Naive B cell (primary cell): ENCODE data around the gene SH3GL3. TPM values are rescaled to one million over a fixed set of nuclear protein-coding genes. Genes with fewer than 3 reads are reported as not detected.
A peak's percentile ranks its signal among the peaks of the same experiment; 100 is the strongest.

Source experiments
- ATAC-seq, 2 donors: fragments of 150-1000 bp; cut with Tn5 transposase; 2 replicates each; pipeline ENCODE4 v1.10.0; 2021; ENCODE audit warnings: low read depth in 2 of 2, mild to moderate bottlenecking in 2 of 2, moderate library complexity in 2 of 2
- DNase-seq: peaks from one replicate; pipeline ENCODE4 v3.0.0; 2022
- H3K27ac Mint-ChIP-seq, 6 donors: one replicate each; pipeline ENCODE4 v1.8.0; 2020 to 2022; ENCODE audit warnings: mild to moderate bottlenecking in 6 of 6, mixed read lengths in 6 of 6, moderate library complexity in 5 of 6, inconsistent platforms in 2 of 6
- H3K27me3 Mint-ChIP-seq, 3 donors: one replicate each; pipeline ENCODE4 v1.8.0; 2021 to 2022; ENCODE audit warnings: mixed read lengths in 3 of 3, mild to moderate bottlenecking in 1 of 3
- H3K36me3 Mint-ChIP-seq, 2 donors: one replicate each; pipeline ENCODE4 v1.8.0; 2020 to 2022; ENCODE audit warnings: mixed read lengths in 2 of 2, inconsistent platforms in 1 of 2, mild to moderate bottlenecking in 1 of 2
- H3K4me1 Mint-ChIP-seq, 3 donors: one replicate each; pipeline ENCODE4 v1.8.0; 2020 to 2022; ENCODE audit warnings: mixed read lengths in 3 of 3, inconsistent platforms in 1 of 3, mild to moderate bottlenecking in 1 of 3, moderate library complexity in 1 of 3
- H3K4me3 Mint-ChIP-seq, 8 donors: one replicate each; pipeline ENCODE4 v1.8.0; 2020 to 2022; ENCODE audit warnings: mild to moderate bottlenecking in 8 of 8, mixed read lengths in 8 of 8, moderate library complexity in 8 of 8, inconsistent platforms in 2 of 8
- H3K9me3 Mint-ChIP-seq, 7 donors: one replicate each; pipeline ENCODE4 v1.8.0; 2020 to 2022; ENCODE audit warnings: mixed read lengths in 7 of 7, mild to moderate bottlenecking in 5 of 7, inconsistent platforms in 2 of 7, moderate library complexity in 1 of 7
- polyA plus RNA-seq, 6 donors: library from polyadenylated mRNA; unstranded; fragments of 300-500 nt; fragmentation: Illumina TruSeq; gene quantifications; one replicate each; pipeline ENCODE4 v1.2.3, GENCODE V29; 2021; ENCODE audit warnings: low read depth in 6 of 6

SH3GL3 gene
- polyA plus RNA-seq, 6 donors from 2014 or later = not detected

DNA sequence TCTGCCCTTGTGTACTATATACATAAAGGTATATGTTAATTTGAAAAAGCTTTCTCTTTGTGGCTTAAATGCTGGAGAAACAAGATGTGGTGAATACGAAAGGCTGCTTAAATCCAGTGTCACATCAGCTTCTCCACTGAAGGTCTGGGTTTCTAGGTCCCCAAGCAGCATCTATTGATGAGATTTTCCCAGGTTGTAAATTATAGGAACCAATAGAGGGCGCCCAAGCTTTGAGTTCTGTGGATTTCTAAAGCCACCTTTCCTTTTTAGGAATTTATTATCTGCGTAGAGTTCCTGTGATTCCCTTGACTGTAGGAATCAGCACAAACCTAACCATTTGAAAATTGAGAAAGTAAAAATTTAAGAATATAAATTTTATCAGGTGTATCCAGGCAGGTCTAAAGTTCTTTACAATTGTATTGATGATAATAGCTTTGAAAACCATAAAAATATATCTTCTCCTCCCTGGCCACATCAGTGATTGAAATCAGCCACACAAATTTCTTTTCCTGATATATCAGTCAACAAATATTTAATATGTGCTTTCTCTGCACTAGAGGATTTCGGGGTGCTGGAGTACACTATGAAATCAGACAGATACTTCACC is 118.5 kb downstream of the SH3GL3 start:
- no peaks in the 10 kb centered on the region for H3K36me3 Mint-ChIP-seq
- H3K27me3 Mint-ChIP-seq = peaks cover 0 to 9% (median 0%) of the 10 kb centered on the region in 3 donors
- H3K9me3 Mint-ChIP-seq = no peaks in the 10 kb centered on the region
- H3K4me1 Mint-ChIP-seq = no peaks in the 10 kb centered on the region
- DNase-seq (no peak), ATAC-seq (no peak)
- no peak overlapping the region for H3K4me3 Mint-ChIP-seq
- no peak overlapping the region for H3K27ac Mint-ChIP-seq

DNA sequence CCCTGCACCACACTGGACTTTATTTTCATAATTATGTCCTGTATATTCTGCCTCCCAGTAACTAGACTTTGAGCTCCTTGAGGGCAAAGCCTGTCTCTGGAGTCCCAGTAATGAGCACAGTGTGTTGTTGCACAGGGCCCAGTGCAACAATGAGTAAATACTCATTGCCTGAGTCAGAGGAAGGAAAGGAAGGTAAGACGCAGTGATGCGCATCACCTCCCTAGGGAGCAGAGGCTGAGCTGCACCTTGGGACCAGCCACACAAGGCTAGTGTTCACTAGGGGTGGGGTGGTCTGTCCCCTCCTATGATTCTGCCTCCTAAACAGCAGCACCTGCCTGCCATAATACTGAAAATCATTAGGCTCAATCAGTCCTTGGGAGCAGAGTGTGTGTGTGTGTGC is 120.2 kb downstream of the SH3GL3 start:
- Mint-ChIP-seq H3K9me3 (no peaks in the 10 kb centered on the region), H3K4me1 (no peaks in the 10 kb centered on the region), H3K27me3 (peaks cover 0 to 15% (median 0%) of the 10 kb centered on the region in 3 donors), H3K36me3 (no peaks in the 10 kb centered on the region), H3K4me3 (no peak overlapping the region), H3K27ac (no peak overlapping the region)
- ATAC-seq (no peak), DNase-seq (no peak)

DNA sequence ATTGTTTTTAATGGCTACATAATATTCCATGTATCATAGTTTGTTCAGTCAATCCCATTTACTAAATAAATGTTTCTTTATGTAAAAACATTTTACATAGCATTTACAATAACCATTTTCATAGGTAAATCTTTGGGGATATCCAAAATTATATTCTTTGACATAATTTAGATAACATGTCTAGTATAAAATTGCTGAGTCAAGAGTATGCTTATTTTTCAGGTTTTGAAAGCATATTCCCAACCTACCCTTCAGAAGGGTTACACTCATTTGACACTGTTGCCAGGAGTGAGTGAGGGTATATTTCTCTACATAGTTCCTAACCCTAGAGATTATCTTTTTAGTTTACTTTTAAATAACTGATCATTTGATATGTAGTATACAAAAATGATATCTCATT is 122.2 kb downstream of the SH3GL3 start:
- DNase-seq (no peak), ATAC-seq (no peak)
- peaks cover 0 to 2% (median 0%) of the 10 kb centered on the region in 7 donors for H3K9me3 Mint-ChIP-seq
- H3K4me1 Mint-ChIP-seq = no peaks in the 10 kb centered on the region
- peaks cover 4 to 8% (median 6%) of the 10 kb centered on the region in 3 donors for H3K27me3 Mint-ChIP-seq
- no peaks in the 10 kb centered on the region for H3K36me3 Mint-ChIP-seq
- no peak overlapping the region for H3K4me3 Mint-ChIP-seq
- H3K27ac Mint-ChIP-seq = no peak overlapping the region

GRCh38 chr15:83570756-83571155 is 123.6 kb downstream of the SH3GL3 start:
- Mint-ChIP-seq H3K27me3 (peaks cover 4 to 12% (median 6%) of the 10 kb centered on the region in 3 donors), H3K9me3 (peaks cover 0 to 2% (median 0%) of the 10 kb centered on the region in 7 donors), H3K4me1 (no peaks in the 10 kb centered on the region), H3K4me3 (no peak overlapping the region), H3K27ac (no peak overlapping the region), H3K36me3 (no peaks in the 10 kb centered on the region)
- DNase-seq = no peak
- ATAC-seq = no peak

- H3K9me3 Mint-ChIP-seq = peaks cover 0 to 2% (median 0%) of the 10 kb centered on the region in 7 donors
- no peaks in the 10 kb centered on the region for H3K36me3 Mint-ChIP-seq
- no peak for DNase-seq
- H3K27ac Mint-ChIP-seq = peak overlapping the region in 1 of 6 donors; percentile 46
- no peaks in the 10 kb centered on the region for H3K4me1 Mint-ChIP-seq
- no peak for ATAC-seq
- peaks cover 4 to 12% (median 6%) of the 10 kb centered on the region in 3 donors for H3K27me3 Mint-ChIP-seq
- no peak overlapping the region for H3K4me3 Mint-ChIP-seq
These were observed 124.9 kb downstream of the SH3GL3 start for GRCh38 chr15:83571820-83572707.

DNA sequence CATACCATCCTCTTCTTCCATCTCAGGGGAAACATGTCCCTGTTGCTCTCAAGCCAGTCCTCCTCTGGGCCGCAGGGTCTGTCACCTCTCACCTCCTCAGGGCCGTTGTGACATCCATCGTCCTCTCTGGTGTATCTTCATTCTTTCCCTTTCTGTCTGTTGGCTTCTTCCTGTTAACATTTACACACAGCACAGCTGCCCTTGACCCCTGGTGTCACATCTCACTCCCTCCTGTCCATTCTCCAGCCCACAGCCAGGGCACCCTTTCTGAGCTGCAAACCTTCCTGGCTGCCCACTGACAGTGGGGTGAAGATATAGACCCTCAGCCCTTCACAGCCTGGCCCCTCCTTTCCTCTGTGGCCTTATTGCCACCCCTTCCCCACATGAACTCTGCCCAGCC is 127.2 kb downstream of the SH3GL3 start:
- Mint-ChIP-seq H3K4me3 (no peak overlapping the region), H3K9me3 (peaks cover 0 to 2% (median 0%) of the 10 kb centered on the region in 7 donors), H3K27ac (peak overlapping the region in 1 of 6 donors; percentile 74)

GRCh38 chr15:83578691-83579090 is 131.6 kb downstream of the SH3GL3 start:
- no peak for DNase-seq
- no peak overlapping the region for H3K27ac Mint-ChIP-seq
- H3K36me3 Mint-ChIP-seq = no peaks in the 10 kb centered on the region
- no peaks in the 10 kb centered on the region for H3K4me1 Mint-ChIP-seq
- peaks cover 0 to 11% (median 0%) of the 10 kb centered on the region in 3 donors for H3K27me3 Mint-ChIP-seq
- no peak overlapping the region for H3K4me3 Mint-ChIP-seq
- no peak for ATAC-seq
- peaks cover 0 to 2% (median 0%) of the 10 kb centered on the region in 7 donors for H3K9me3 Mint-ChIP-seq

More for the DNA sequence above, 127.2 kb downstream of the SH3GL3 start:
- no peaks in the 10 kb centered on the region for H3K4me1 Mint-ChIP-seq
- no peak for ATAC-seq
- no peaks in the 10 kb centered on the region for H3K36me3 Mint-ChIP-seq
- DNase-seq = no peak
- peaks cover 4 to 12% (median 6%) of the 10 kb centered on the region in 3 donors for H3K27me3 Mint-ChIP-seq

GRCh38 chr15:83581381-83581780 is 134.2 kb downstream of the SH3GL3 start:
- Mint-ChIP-seq H3K27ac (no peak overlapping the region), H3K36me3 (no peaks in the 10 kb centered on the region), H3K27me3 (no peaks in the 10 kb centered on the region), H3K9me3 (peaks cover 0 to 5% (median 0%) of the 10 kb centered on the region in 7 donors), H3K4me1 (no peaks in the 10 kb centered on the region), H3K4me3 (no peak overlapping the region)
- DNase-seq = no peak
- ATAC-seq = no peak

- Mint-ChIP-seq H3K4me3 (no peak overlapping the region), H3K9me3 (peaks cover 0 to 5% (median 0%) of the 10 kb centered on the region in 7 donors), H3K27me3 (no peaks in the 10 kb centered on the region), H3K36me3 (no peaks in the 10 kb centered on the region), H3K4me1 (no peaks in the 10 kb centered on the region), H3K27ac (no peak overlapping the region)
- ATAC-seq (no peak), DNase-seq (no peak)
These were observed 135.2 kb downstream of the SH3GL3 start for GRCh38 chr15:83582381-83582780.

- H3K4me1 Mint-ChIP-seq = no peaks in the 10 kb centered on the region
- no peaks in the 10 kb centered on the region for H3K36me3 Mint-ChIP-seq
- no peak overlapping the region for H3K27ac Mint-ChIP-seq
- no peak overlapping the region for H3K4me3 Mint-ChIP-seq
- DNase-seq (no peak), ATAC-seq (no peak)
- peaks cover 0 to 8% (median 0%) of the 10 kb centered on the region in 3 donors for H3K27me3 Mint-ChIP-seq
- peaks cover 0 to 5% (median 0%) of the 10 kb centered on the region in 7 donors for H3K9me3 Mint-ChIP-seq
These were observed 138.6 kb downstream of the SH3GL3 start for GRCh38 chr15:83585601-83586335.

DNA sequence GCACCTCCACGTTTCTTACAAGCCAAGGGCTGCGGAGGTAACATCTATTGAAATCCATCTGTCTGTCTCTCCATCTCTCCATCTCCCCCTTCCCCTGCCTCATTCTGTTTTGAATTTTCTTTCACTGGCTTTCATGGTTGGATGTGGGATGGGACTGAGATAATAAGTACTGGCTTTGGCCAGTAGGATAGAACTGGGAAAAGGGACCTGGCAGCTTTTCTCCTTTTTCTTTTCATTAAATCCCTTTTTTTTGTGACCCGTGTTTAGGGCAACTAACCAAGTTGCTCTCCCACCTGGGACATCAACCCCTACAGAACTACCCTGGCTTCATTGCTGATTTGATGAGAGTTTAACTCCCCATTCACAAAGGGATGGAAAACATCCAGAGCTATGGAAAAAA is 139.9 kb downstream of the SH3GL3 start:
- DNase-seq (no peak), ATAC-seq (no peak)
- H3K27me3 Mint-ChIP-seq = peaks cover 0 to 8% (median 0%) of the 10 kb centered on the region in 3 donors
- no peaks in the 10 kb centered on the region for H3K36me3 Mint-ChIP-seq
- H3K4me3 Mint-ChIP-seq = no peak overlapping the region
- H3K27ac Mint-ChIP-seq = no peak overlapping the region
- no peaks in the 10 kb centered on the region for H3K4me1 Mint-ChIP-seq
- H3K9me3 Mint-ChIP-seq = peaks cover 0 to 5% (median 0%) of the 10 kb centered on the region in 7 donors

GRCh38 chr15:83588441-83588840 is 141.3 kb downstream of the SH3GL3 start:
- Mint-ChIP-seq H3K27me3 (peaks cover 0 to 8% (median 0%) of the 10 kb centered on the region in 3 donors), H3K36me3 (no peaks in the 10 kb centered on the region), H3K9me3 (peaks cover 0 to 5% (median 0%) of the 10 kb centered on the region in 7 donors), H3K27ac (no peak overlapping the region), H3K4me3 (no peak overlapping the region), H3K4me1 (no peaks in the 10 kb centered on the region)
- DNase-seq (no peak), ATAC-seq (no peak)

DNA sequence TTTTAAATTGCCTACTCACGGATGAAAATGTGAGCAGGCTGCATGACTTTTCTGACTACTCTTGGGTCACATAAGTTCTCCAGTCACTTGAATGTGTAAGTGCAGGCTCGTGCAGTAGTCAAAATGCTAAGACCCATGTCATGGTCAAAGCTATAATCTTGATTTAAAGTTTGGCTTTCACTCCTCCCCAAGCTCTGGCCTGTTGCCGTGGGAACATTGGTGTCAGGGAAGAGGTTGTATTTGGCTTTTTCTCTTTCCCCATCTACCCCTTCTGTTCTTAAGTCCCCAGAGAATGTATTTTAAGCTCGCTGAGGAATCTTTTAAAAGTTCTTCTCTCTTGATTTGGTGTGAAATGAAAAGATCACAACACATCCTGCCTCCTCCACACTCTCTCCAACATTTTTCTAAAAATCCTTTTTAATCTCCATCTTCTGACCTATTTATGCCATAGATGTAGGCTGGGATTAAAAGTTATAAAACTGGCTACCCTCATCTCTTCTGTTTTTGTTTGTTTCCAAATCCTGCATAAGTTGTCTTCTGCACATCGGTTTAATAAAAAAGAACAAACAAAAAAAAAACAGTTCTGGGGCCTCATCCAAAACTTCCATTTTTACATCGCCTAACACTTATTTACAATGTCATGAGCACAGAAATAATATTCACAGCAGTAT is 145.4 kb downstream of the SH3GL3 start:
- Mint-ChIP-seq H3K4me1 (no peaks in the 10 kb centered on the region), H3K27me3 (peaks cover 0 to 17% (median 9%) of the 10 kb centered on the region in 3 donors), H3K4me3 (no peak overlapping the region), H3K9me3 (peaks cover 0 to 5% (median 0%) of the 10 kb centered on the region in 7 donors), H3K27ac (no peak overlapping the region), H3K36me3 (no peaks in the 10 kb centered on the region)
- ATAC-seq (no peak), DNase-seq (no peak)
